ENCODE measurements around the gene SLFNL1. TPM values are rescaled to one million over a fixed set of nuclear protein-coding genes. Genes with fewer than 3 reads are reported as not detected.
A peak's percentile ranks its signal among the peaks of the same experiment; 100 is the strongest.

SLFNL1 gene
- polyA plus RNA-seq, 3 donors = 0.04 to 0.11 TPM; not detected in 1

GRCh38 chr1:40980068-40980452 is 41.5 kb downstream of the SLFNL1 start:
- Mint-ChIP-seq H3K27me3 (ENCODE audit: low read depth in 3 of 3) (peaks cover 0 to 6% (median 5%) of the 10 kb centered on the region in 3 donors), H3K4me3 (peak overlapping the region; percentile 86 to 92), H3K36me3 (peaks cover 20 to 21% of the 10 kb centered on the region in 2 donors), H3K27ac (peak overlapping the region in 6 of 7 donors; percentile 46 to 79 (median 65)), H3K4me1 (peaks cover 17% of the 10 kb centered on the region), H3K9me3 (peaks cover 0 to 2% (median 0%) of the 10 kb centered on the region in 7 donors)
- no peak for DNase-seq
- no peaks in the 10 kb centered on the region for H3K9me3 ChIP-seq (replicated peaks in 1 of 2; ENCODE audit: control insufficient read depth in 1 of 2, insufficient read depth in 1 of 2, low read length in 2 of 2)
- TF ChIP-seq, protein P1, sequence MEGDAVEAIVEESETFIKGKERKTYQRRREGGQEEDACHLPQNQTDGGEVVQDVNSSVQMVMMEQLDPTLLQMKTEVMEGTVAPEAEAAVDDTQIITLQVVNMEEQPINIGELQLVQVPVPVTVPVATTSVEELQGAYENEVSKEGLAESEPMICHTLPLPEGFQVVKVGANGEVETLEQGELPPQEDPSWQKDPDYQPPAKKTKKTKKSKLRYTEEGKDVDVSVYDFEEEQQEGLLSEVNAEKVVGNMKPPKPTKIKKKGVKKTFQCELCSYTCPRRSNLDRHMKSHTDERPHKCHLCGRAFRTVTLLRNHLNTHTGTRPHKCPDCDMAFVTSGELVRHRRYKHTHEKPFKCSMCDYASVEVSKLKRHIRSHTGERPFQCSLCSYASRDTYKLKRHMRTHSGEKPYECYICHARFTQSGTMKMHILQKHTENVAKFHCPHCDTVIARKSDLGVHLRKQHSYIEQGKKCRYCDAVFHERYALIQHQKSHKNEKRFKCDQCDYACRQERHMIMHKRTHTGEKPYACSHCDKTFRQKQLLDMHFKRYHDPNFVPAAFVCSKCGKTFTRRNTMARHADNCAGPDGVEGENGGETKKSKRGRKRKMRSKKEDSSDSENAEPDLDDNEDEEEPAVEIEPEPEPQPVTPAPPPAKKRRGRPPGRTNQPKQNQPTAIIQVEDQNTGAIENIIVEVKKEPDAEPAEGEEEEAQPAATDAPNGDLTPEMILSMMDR (IDR thresholded peaks at IDR 0.05) = no peak
- no peaks in the 10 kb centered on the region for H3K27me3 ChIP-seq (ENCODE audit: control insufficient read depth in 2 of 2, insufficient read depth in 2 of 2, low read length in 2 of 2)
- H3K36me3 ChIP-seq (replicated peaks in 1 of 2; ENCODE audit: control insufficient read depth in 1 of 2, insufficient read depth in 2 of 2, low read length in 2 of 2) = peaks cover 17 to 20% of the 10 kb centered on the region in 2 donors
- peak overlapping the region; percentile 87 for H2AFZ ChIP-seq (ENCODE audit: insufficient read depth, low read depth, low read length, poor library complexity, severe bottlenecking)
- 0% methylated on average over 50 of the region's 50 CpGs for WGBS (ENCODE audit: insufficient coverage)
- H3K4me3 ChIP-seq (replicated peaks in 1 of 3; ENCODE audit: low read depth in 2 of 3, low read length in 3 of 3) = peak overlapping the region; percentile 39 to 79 (median 60)
- intact Hi-C loops (cut with micrococcal nuclease) = no loop called here
- H3K79me2 ChIP-seq (ENCODE audit: insufficient read depth, low read length) = peaks cover 38% of the 10 kb centered on the region
- H3K9ac ChIP-seq (ENCODE audit: insufficient read depth, low read length, poor library complexity, severe bottlenecking) = peak overlapping the region; percentile 74
- H3K4me1 ChIP-seq (ENCODE audit: control insufficient read depth in 1 of 2, insufficient read depth in 2 of 2, low read length in 2 of 2) = peaks cover 13 to 21% of the 10 kb centered on the region in 2 donors
- peak overlapping the region; percentile 75 for H3K4me2 ChIP-seq (replicated peaks; ENCODE audit: extremely low read depth, low read length, poor library complexity, severe bottlenecking)
- H3K27ac ChIP-seq (ENCODE audit: low read depth in 1 of 2, low read length in 2 of 2) = peak overlapping the region in 1 of 2 donors; percentile 81
- no peaks in the 10 kb centered on the region for H4K20me1 ChIP-seq (ENCODE audit: insufficient read depth, low read length)

DNA sequence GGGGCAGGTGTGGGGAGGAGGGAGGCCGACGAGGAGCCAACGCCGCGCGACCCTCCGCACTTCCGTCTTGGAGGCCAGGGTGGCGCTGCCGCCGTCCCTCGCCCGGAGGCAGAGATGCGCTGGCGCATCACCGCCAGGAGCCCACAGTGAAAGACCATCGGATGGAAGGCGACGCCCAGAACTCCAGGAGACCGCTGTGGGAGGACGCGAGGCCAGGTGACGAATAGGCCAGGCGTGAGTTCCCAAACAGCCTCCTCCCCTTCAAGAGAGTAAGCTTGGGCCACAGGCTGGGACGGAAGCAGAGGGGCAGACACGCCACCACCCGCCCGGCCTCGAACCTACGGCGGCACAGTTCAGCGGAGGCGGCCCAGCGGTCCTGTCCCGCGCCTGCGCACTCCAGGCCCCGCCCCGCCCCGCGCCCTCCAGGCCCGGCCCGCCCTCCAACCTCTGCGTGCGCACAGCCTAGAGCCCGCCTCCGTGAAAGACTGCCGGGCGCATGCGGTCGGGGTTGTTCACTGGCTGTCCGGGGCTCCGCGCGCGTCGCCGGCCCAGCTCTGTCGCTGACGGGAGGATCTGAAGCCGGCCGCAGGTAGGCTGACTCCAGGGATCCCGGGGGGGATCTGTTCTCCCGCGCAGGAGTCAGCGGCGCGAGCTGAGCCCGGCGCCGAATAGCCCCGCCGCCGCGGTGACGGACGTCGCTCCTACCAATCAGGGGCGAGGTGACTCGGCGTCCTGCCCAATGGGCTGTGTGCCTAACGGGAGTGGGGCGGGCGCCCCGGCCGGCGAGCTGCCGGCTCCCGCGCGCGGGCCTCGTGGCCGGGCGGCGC is 42.1 kb downstream of the SLFNL1 start, which contains the start of gene CTPS1:
TSS of gene CTPS1 (plus strand) at position 456 of the 827 bp plus-strand sequence. CDS start 3,595 bp downstream, outside the sequence.
- H3K27ac ChIP-seq (ENCODE audit: low read depth in 1 of 2, low read length in 2 of 2) = peak within 1 kb of the TSS; percentile 72 to 81
- under 1% methylated on average over 96 of the region's 96 CpGs for WGBS (ENCODE audit: insufficient coverage)
- intact Hi-C loops (cut with micrococcal nuclease) = no loop called here
- H3K4me3 ChIP-seq (replicated peaks in 1 of 3; ENCODE audit: low read depth in 2 of 3, low read length in 3 of 3) = peak within 1 kb of the TSS; percentile 63 to 79 (median 72)
- peaks cover 38% of the 10 kb centered on the region for H3K79me2 ChIP-seq (ENCODE audit: insufficient read depth, low read length)
- H3K27me3 ChIP-seq (ENCODE audit: control insufficient read depth in 2 of 2, insufficient read depth in 2 of 2, low read length in 2 of 2) = no peaks in the 10 kb centered on the region
- Mint-ChIP-seq H3K4me3 (peak within 1 kb of the TSS; percentile 86 to 92), H3K4me1 (peaks cover 17% of the 10 kb centered on the region), H3K36me3 (peaks cover 14 to 15% of the 10 kb centered on the region in 2 donors), H3K27ac (peak within 1 kb of the TSS; percentile 83 to 94 (median 87)), H3K27me3 (ENCODE audit: low read depth in 3 of 3) (peaks cover 0 to 6% (median 5%) of the 10 kb centered on the region in 3 donors), H3K9me3 (peaks cover 0 to 2% (median 0%) of the 10 kb centered on the region in 7 donors)
- H3K9ac ChIP-seq (ENCODE audit: insufficient read depth, low read length, poor library complexity, severe bottlenecking) = peak within 1 kb of the TSS; percentile 74
- H3K36me3 ChIP-seq (replicated peaks in 1 of 2; ENCODE audit: control insufficient read depth in 1 of 2, insufficient read depth in 2 of 2, low read length in 2 of 2) = peaks cover 11 to 14% of the 10 kb centered on the region in 2 donors
- no peaks in the 10 kb centered on the region for H4K20me1 ChIP-seq (ENCODE audit: insufficient read depth, low read length)
- peak within 1 kb of the TSS; percentile 75 for H3K4me2 ChIP-seq (replicated peaks; ENCODE audit: extremely low read depth, low read length, poor library complexity, severe bottlenecking)
- peaks cover 13 to 21% of the 10 kb centered on the region in 2 donors for H3K4me1 ChIP-seq (ENCODE audit: control insufficient read depth in 1 of 2, insufficient read depth in 2 of 2, low read length in 2 of 2)
- peak; percentile 88 to 91 (median 89) for DNase-seq
- no peaks in the 10 kb centered on the region for H3K9me3 ChIP-seq (replicated peaks in 1 of 2; ENCODE audit: control insufficient read depth in 1 of 2, insufficient read depth in 1 of 2, low read length in 2 of 2)
- peak within 1 kb of the TSS; percentile 94 for H2AFZ ChIP-seq (ENCODE audit: insufficient read depth, low read depth, low read length, poor library complexity, severe bottlenecking)
- TF ChIP-seq, protein P1 (IDR thresholded peaks at IDR 0.05) = peak; percentile 20

Data from CD14-positive monocyte (primary cell).